Measurements from ENCODE around the gene ITGBL1.

GRCh38 chr13:101490406-101491015, 38.0 kb downstream of the ITGBL1 start:
- TF ChIP-seq CTCF (IDR thresholded peaks at IDR 0.05 in 4 of 5, conservative IDR thresholded peaks at IDR 0.05 in 1 of 5) (no peak), POLR2A (IDR thresholded peaks at IDR 0.05) (no peak)
